ENCODE measurements around the gene PRTFDC1. TPM values are rescaled to one million over a fixed set of nuclear protein-coding genes. Genes with fewer than 3 reads are reported as not detected.

Gene PRTFDC1
- total and polyA plus RNA-seq, 2 of the 8 experiments (the other 6 are each of a cell fraction or from before 2014, with no cell fraction given) = 5.9 to 6.6 TPM

GRCh38 chr10:24971374-24971773 is 19.0 kb upstream of the PRTFDC1 start:
- FAIRE-seq = no peak
- peaks cover 4% of the 10 kb centered on the region; the same call in 1 of the 2 replicates for H3K23me2 ChIP-seq (ENCODE audit: low read depth, low read length)
- H3K9ac ChIP-seq (replicated peaks in 1 of 4; ENCODE audit: extremely low read depth in 1 of 4, low read depth in 3 of 4, low read length in 3 of 4) = no peak overlapping the region
- H3K14ac ChIP-seq (ENCODE audit: insufficient read length) = no peak overlapping the region
- no peak overlapping the region for H3K4me2 ChIP-seq (ENCODE audit: insufficient read depth in 1 of 2, low read depth in 2 of 2, low read length in 2 of 2)
- H4K8ac ChIP-seq (ENCODE audit: extremely low read depth, insufficient read depth, low read length) = no peak overlapping the region
- no peak overlapping the region for H4K5ac ChIP-seq (ENCODE audit: insufficient read length, low read depth, low read length)
- CTCF ChIA-PET (ENCODE audit: partially characterized antibody) = interaction anchor here (0.6 to 1.6 kb wide), 3 partner anchors 9 to 110 kb away, joined by 3 to 9 read pairs (median 4); no protein-coding TSS in a partner anchor
- no peak overlapping the region for H2AK5ac ChIP-seq (ENCODE audit: low read depth, low read length)
- H3K56ac ChIP-seq (replicated peaks; ENCODE audit: insufficient read length, low read depth, low read length) = no peak overlapping the region
- no peak overlapping the region for H2BK12ac ChIP-seq (ENCODE audit: low read depth, low read length)
- no peak overlapping the region for H3K18ac ChIP-seq (ENCODE audit: extremely low read depth, low read length)
- no peak overlapping the region for H2AFZ ChIP-seq (ENCODE audit: low read length)
- no peak overlapping the region for H2BK15ac ChIP-seq (ENCODE audit: low read length)
- no peaks in the 10 kb centered on the region for H3K79me1 ChIP-seq (ENCODE audit: low read depth, low read length)
- POLR2A ChIA-PET (ENCODE audit: partially characterized antibody) = interaction anchor here (0.7 kb wide), 2 partner anchors 18 to 86 kb away, joined by 3 read pairs; no protein-coding TSS in a partner anchor
- H3K4ac ChIP-seq (replicated peaks; ENCODE audit: insufficient read length, low read depth, low read length) = no peak overlapping the region
- no peaks in the 10 kb centered on the region for H3K79me2 ChIP-seq (ENCODE audit: control insufficient read depth in 1 of 2, insufficient read depth in 2 of 2, low read length in 2 of 2)
- no peaks in the 10 kb centered on the region for H3K27me3 ChIP-seq (replicated peaks in 1 of 4; ENCODE audit: control insufficient read depth in 3 of 4, extremely low read depth in 1 of 4, insufficient read depth in 3 of 4, low read length in 3 of 4)
- no peak overlapping the region for H3K4me3 ChIP-seq (ENCODE audit: extremely low read depth in 1 of 4, insufficient read depth in 2 of 4, low read depth in 3 of 4, low read length in 4 of 4)
- TF ChIP-seq BCL11A (IDR thresholded peaks at IDR 0.05; ENCODE audit: low read depth in 2 of 2, low read length in 2 of 2) (no peak), JUND (IDR thresholded peaks at IDR 0.05; ENCODE audit: low read length) (no peak), RAD21 (IDR thresholded peaks at IDR 0.05 in 1 of 2, conservative IDR thresholded peaks at IDR 0.05 in 1 of 2; ENCODE audit: low read depth in 2 of 2, low read length in 2 of 2) (no peak), ASH2L (IDR thresholded peaks at IDR 0.05; ENCODE audit: low read length) (no peak), CBX8 (IDR thresholded peaks at IDR 0.05; ENCODE audit: borderline replicate concordance, low read depth, low read length) (no peak), SP1 (IDR thresholded peaks at IDR 0.05; ENCODE audit: low read depth, low read length) (no peak), KDM1A (IDR thresholded peaks at IDR 0.05; ENCODE audit: borderline replicate concordance, low read length) (no peak), GABPA (IDR thresholded peaks at IDR 0.05; ENCODE audit: borderline replicate concordance, insufficient read depth, low read length) (no peak)
- DNase-seq (ENCODE audit: low read depth in 1 of 2, low spot score in 2 of 2) = no peak
- no peak overlapping the region for H3K23ac ChIP-seq (ENCODE audit: insufficient read length)
- no peak overlapping the region for H3K27ac ChIP-seq (ENCODE audit: low read depth, low read length)
- H2BK120ac ChIP-seq (replicated peaks; ENCODE audit: low read depth, low read length) = no peak overlapping the region
- H2BK5ac ChIP-seq (ENCODE audit: low read depth, low read length) = no peak overlapping the region
- H4K91ac ChIP-seq (replicated peaks; ENCODE audit: insufficient read length, low read length) = no peak overlapping the region
- H3K36me3 ChIP-seq (ENCODE audit: control insufficient read depth in 2 of 4, insufficient read depth in 4 of 4, low read length in 3 of 4) = no peaks in the 10 kb centered on the region
- peaks cover 0 to 4% of the 10 kb centered on the region in 2 experiments for H4K20me1 ChIP-seq (replicated peaks in 1 of 2; ENCODE audit: control insufficient read depth in 1 of 2, insufficient read depth in 2 of 2, low read length in 2 of 2)
- H2BK20ac ChIP-seq (ENCODE audit: low read length) = no peak overlapping the region
- no peaks in the 10 kb centered on the region for H3K9me3 ChIP-seq (ENCODE audit: insufficient read depth in 2 of 2, low read depth in 1 of 2, low read length in 1 of 2)
- no peaks in the 10 kb centered on the region for H3K4me1 ChIP-seq (replicated peaks in 1 of 4; ENCODE audit: control insufficient read depth in 3 of 4, insufficient read depth in 4 of 4, low read length in 3 of 4)

All from H1 (cell line).